ENCODE data around the gene ZSCAN31.

GRCh38 chr6:28274888-28275287, 61.1 kb downstream of the ZSCAN31 start:
- no peak for TF ChIP-seq ATF6 (CRISPR knock-in tag; IDR thresholded peaks at IDR 0.05)
- TF ChIP-seq CTCF (IDR thresholded peaks at IDR 0.05): no peak
- TF ChIP-seq ZNF423 (CRISPR knock-in tag; IDR thresholded peaks at IDR 0.05): no peak
- TF ChIP-seq ATF3 (CRISPR knock-in tag; conservative IDR thresholded peaks at IDR 0.05): no peak
- no peak for TF ChIP-seq MLX (CRISPR knock-in tag; IDR thresholded peaks at IDR 0.05)
- TF ChIP-seq MAX (CRISPR knock-in tag; IDR thresholded peaks at IDR 0.05): no peak
- TF ChIP-seq FOXP1 (CRISPR knock-in tag; IDR thresholded peaks at IDR 0.05; ENCODE audit: borderline replicate concordance): no peak
- TF ChIP-seq TEAD4 (CRISPR knock-in tag; IDR thresholded peaks at IDR 0.05): no peak
- TF ChIP-seq SMAD4 (CRISPR knock-in tag; IDR thresholded peaks at IDR 0.05): no peak
- TF ChIP-seq ZNF317 (CRISPR knock-in tag; IDR thresholded peaks at IDR 0.05; ENCODE audit: borderline replicate concordance, low read depth): no peak

Data from WTC11 (cell line).